Measurements from ENCODE around the gene RPL18A. TPM values are rescaled to one million over a fixed set of nuclear protein-coding genes. Genes with fewer than 3 reads are reported as not detected.

Gene RPL18A
- total RNA-seq, 1 donor from 2014 or later = 1,135 TPM

DNA sequence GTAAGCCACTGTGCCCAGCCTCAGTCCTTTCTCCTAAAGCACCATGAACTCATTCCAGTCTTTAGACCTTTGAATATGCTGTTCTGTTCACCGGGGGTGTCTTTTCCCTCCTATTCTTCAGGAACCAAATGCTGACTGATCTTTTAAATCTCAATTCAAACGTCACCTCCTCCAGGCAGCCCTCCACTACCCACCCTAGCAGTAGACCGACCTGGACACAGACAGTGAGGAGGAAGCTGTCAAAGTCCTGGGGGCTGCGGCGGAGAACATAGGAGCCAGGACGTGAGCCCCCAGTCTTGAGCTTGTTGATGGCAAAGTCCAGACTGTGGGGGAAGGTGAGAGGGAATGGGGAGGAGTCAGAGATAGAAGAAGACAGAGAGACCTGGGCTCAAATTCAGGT, 19.7 kb upstream of the RPL18A start:
- Mint-ChIP-seq H3K36me3 (ENCODE audit: unreplicated experiment) (peaks cover 4% of the 10 kb centered on the region), H3K9me3 (ENCODE audit: unreplicated experiment) (peaks cover 6% of the 10 kb centered on the region), H3K27me3 (ENCODE audit: unreplicated experiment) (peaks cover 15% of the 10 kb centered on the region), H3K27ac (ENCODE audit: unreplicated experiment) (no peak overlapping the region), H3K4me3 (ENCODE audit: unreplicated experiment) (no peak overlapping the region), H3K4me1 (ENCODE audit: low read depth, unreplicated experiment) (no peaks in the 10 kb centered on the region)
- TF ChIP-seq, protein P1, sequence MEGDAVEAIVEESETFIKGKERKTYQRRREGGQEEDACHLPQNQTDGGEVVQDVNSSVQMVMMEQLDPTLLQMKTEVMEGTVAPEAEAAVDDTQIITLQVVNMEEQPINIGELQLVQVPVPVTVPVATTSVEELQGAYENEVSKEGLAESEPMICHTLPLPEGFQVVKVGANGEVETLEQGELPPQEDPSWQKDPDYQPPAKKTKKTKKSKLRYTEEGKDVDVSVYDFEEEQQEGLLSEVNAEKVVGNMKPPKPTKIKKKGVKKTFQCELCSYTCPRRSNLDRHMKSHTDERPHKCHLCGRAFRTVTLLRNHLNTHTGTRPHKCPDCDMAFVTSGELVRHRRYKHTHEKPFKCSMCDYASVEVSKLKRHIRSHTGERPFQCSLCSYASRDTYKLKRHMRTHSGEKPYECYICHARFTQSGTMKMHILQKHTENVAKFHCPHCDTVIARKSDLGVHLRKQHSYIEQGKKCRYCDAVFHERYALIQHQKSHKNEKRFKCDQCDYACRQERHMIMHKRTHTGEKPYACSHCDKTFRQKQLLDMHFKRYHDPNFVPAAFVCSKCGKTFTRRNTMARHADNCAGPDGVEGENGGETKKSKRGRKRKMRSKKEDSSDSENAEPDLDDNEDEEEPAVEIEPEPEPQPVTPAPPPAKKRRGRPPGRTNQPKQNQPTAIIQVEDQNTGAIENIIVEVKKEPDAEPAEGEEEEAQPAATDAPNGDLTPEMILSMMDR (IDR thresholded peaks at IDR 0.05; ENCODE audit: partially characterized antibody, unreplicated experiment) = no peak
- DNase-seq = no peak

DNA sequence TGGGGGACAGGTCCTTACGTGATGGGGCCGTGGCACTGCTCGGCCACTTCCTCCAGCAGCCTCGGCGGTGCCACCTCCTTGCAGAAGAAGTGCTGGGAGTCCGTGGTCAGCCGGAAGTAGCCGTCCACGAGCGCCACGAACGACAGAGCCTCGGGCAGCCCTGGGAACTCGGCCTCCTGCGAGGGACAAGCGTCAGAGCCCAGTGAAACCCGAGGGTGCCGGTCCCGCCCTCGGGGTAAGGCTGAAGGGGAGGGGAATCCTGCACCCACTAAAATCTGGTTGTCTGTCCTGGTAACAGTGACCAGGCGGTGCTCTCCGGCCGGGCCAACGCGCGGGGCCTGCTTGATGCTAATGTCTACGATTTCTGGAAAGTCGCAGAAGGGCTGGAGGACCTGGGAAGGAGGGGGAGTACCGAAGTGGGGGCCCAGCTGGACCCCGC, 18.3 kb upstream of the RPL18A start:
- H3K4me3 Mint-ChIP-seq (ENCODE audit: unreplicated experiment) = peak overlapping the region; percentile 81
- H3K36me3 Mint-ChIP-seq (ENCODE audit: unreplicated experiment) = no peaks in the 10 kb centered on the region
- no peaks in the 10 kb centered on the region for H3K4me1 Mint-ChIP-seq (ENCODE audit: low read depth, unreplicated experiment)
- H3K9me3 Mint-ChIP-seq (ENCODE audit: unreplicated experiment) = peaks cover 3% of the 10 kb centered on the region
- TF ChIP-seq, protein P1 (IDR thresholded peaks at IDR 0.05; ENCODE audit: partially characterized antibody, unreplicated experiment) = no peak
- H3K27me3 Mint-ChIP-seq (ENCODE audit: unreplicated experiment) = peaks cover 11% of the 10 kb centered on the region
- H3K27ac Mint-ChIP-seq (ENCODE audit: unreplicated experiment) = no peak overlapping the region
- DNase-seq = peak; percentile 28

DNA sequence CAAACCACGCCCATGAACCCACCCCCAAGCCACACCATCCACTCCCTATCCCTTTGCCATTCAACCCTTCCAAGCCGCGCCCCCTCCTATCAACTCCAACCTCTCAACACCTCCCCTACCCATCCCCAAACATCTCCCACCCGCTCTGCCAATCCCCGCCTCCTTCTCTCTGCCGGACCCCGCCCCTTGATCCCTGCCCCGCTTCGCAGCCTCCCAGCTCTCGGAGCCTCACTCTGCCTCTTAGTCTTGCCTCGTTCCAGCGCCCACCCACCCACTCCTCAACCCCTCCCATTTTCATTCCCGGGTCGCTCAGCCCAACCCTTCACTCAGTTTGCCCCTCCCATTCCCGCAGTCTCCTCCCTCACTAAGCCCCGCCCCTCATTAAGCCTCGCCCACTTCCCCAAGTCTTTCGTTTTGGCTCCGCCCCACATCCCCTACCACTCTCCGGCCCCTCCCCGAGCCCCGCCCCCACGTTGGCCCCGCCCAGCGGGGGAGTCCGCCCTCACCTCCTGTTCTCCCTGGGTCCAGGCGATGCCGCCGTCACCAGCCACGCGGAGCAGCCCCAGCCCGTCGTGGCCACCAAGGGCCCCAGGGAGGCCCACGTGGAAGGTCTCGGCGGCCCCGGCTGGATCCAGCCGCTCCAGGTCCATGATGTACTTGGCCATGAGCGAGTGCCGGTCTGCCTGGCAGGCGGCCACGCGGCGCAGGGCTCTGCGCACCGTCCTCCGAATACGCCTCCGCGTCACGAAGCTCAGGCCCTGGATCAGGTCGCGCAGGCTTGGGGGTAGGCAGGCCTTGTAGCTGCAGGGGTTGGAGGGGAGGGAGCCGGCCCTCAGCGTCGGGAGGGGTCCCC, 17.7 kb upstream of the RPL18A start:
- DNase-seq = peak; percentile 96
- H3K36me3 Mint-ChIP-seq (ENCODE audit: unreplicated experiment) = no peaks in the 10 kb centered on the region
- H3K4me3 Mint-ChIP-seq (ENCODE audit: unreplicated experiment) = peak overlapping the region; percentile 81
- H3K4me1 Mint-ChIP-seq (ENCODE audit: low read depth, unreplicated experiment) = no peaks in the 10 kb centered on the region
- TF ChIP-seq, protein P1 (IDR thresholded peaks at IDR 0.05; ENCODE audit: partially characterized antibody, unreplicated experiment) = no peak
- peaks cover 3% of the 10 kb centered on the region for H3K9me3 Mint-ChIP-seq (ENCODE audit: unreplicated experiment)
- peaks cover 11% of the 10 kb centered on the region for H3K27me3 Mint-ChIP-seq (ENCODE audit: unreplicated experiment)
- H3K27ac Mint-ChIP-seq (ENCODE audit: unreplicated experiment) = no peak overlapping the region

DNA sequence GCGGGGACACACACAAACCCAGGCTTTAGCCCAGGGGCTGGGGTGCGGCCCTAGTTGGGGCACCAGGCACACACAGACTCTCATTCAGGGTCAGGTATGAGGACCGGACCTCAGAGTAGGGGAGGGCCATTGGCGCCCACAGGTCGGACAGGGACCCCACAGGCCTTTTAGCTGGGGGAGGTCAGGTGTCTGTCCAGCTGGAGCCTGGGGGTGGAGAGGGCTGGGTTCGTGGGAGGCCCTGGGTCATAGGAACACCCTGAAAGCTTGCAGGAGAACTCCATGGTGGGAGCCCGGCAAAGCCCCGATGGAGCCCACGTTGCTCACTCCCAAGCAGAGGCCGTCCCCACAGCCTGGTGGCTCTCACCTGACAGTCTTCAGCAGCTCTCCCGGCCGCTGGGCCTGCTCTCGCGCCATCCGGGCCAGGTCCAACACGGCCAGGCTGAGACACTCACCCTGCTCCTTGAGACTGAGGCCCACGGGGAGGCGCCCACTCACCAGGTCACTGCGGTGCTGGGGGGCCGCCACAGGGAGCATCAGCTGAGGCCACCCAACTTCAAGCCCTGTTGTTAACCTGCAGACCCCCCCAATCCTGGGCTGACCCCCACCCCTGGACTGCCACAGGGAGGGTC, 16.9 kb upstream of the RPL18A start:
- Mint-ChIP-seq H3K27ac (ENCODE audit: unreplicated experiment) (no peak overlapping the region), H3K27me3 (ENCODE audit: unreplicated experiment) (peaks cover 11% of the 10 kb centered on the region), H3K4me1 (ENCODE audit: low read depth, unreplicated experiment) (no peaks in the 10 kb centered on the region), H3K4me3 (ENCODE audit: unreplicated experiment) (no peak overlapping the region), H3K9me3 (ENCODE audit: unreplicated experiment) (peaks cover 3% of the 10 kb centered on the region), H3K36me3 (ENCODE audit: unreplicated experiment) (no peaks in the 10 kb centered on the region)
- TF ChIP-seq, protein P1 (IDR thresholded peaks at IDR 0.05; ENCODE audit: partially characterized antibody, unreplicated experiment) = no peak
- DNase-seq = no peak
